PFSK-1 (cell line): ENCODE results near the gene CHRNA9.

Experiments used
- POLR2AphosphoS5 ChIP-seq: IDR thresholded peaks from 2 replicates; pipeline ENCODE4 v1.6.1; 2012; ENCODE audit warnings: low read depth, mild to moderate bottlenecking, control low read depth, low read length, moderate library complexity
- TAF1 ChIP-seq: IDR thresholded peaks from 2 replicates; pipeline ENCODE4 v1.6.1; 2012; ENCODE audit warnings: low read length, control low read depth, borderline replicate concordance; ENCODE audit not compliant: insufficient read depth

DNA sequence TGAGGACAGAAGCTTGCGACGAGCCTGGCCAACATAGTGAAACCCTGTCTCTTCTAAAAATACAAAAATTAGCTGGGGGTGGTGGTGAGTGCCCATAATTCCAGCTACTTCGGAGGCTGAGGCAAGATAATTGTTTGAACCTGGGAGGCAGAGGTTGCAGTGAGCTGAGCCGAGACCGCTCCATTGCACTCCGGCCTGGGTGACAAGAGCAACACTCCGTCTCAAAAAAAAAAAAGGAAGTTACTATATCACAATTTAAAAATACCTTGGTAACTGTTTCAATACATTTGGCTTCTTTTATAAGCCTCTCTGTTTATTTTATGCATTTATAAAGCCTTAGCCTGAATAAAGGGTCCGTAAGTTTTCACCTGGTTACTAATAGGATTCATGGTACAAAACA lies 46.6 kb upstream of the CHRNA9 start:
- TF ChIP-seq TAF1: no peak
- no peak for TF ChIP-seq POLR2AphosphoS5
